Small intestine (tissue), 7 donors: ENCODE data around the gene GAB2. TPM values are rescaled to one million over a fixed set of nuclear protein-coding genes. Genes with fewer than 3 reads are reported as not detected.

Source experiments
- DNase-seq, 2 donors: peaks; one replicate each; pipeline versions ENCODE4 v3.0.0 to v3.0.0-alpha.2; 2013
- FAIRE-seq: peaks from 2 replicates; lab custom pipeline; 2012; peaks lifted over from hg19 to GRCh38; lab: Jason Lieb, UNC
- H3K27ac ChIP-seq, 3 donors: one replicate each; pipeline ENCODE4 v1.5.1; 2013; ENCODE audit warnings: low read length in 2 of 3, mild to moderate bottlenecking in 2 of 3, control low read depth in 1 of 3, inconsistent platforms in 1 of 3, low read depth in 1 of 3, moderate library complexity in 1 of 3
- H3K27me3 ChIP-seq, 3 donors: one replicate each; pipeline ENCODE4 v1.6.1; 2013; ENCODE audit warnings: low read length in 3 of 3, inconsistent platforms in 1 of 3; ENCODE audit not compliant: control insufficient read depth in 3 of 3, insufficient read depth in 3 of 3
- H3K36me3 ChIP-seq, 3 donors: one replicate each; pipeline ENCODE4 v1.6.1; 2013; ENCODE audit warnings: low read length in 3 of 3, inconsistent platforms in 1 of 3, low read depth in 1 of 3, mild to moderate bottlenecking in 1 of 3, moderate library complexity in 1 of 3; ENCODE audit not compliant: control insufficient read depth in 3 of 3, insufficient read depth in 2 of 3
- H3K4me1 ChIP-seq, 3 donors: one replicate each; pipeline ENCODE4 v1.6.1; 2013; ENCODE audit warnings: low read length in 2 of 3, inconsistent platforms in 1 of 3, low read depth in 1 of 3, mild to moderate bottlenecking in 1 of 3, moderate library complexity in 1 of 3; ENCODE audit not compliant: control insufficient read depth in 3 of 3, insufficient read depth in 2 of 3
- H3K4me3 ChIP-seq, 3 donors: one replicate each; pipeline ENCODE4 v1.5.1; 2013; ENCODE audit warnings: low read length in 3 of 3, control low read depth in 1 of 3, inconsistent platforms in 1 of 3, low read depth in 1 of 3, mild to moderate bottlenecking in 1 of 3, moderate library complexity in 1 of 3
- H3K9me3 ChIP-seq, 2 donors: one replicate each; pipeline ENCODE4 v1.6.1; 2013; ENCODE audit warnings: low read depth in 1 of 2, low read length in 1 of 2; ENCODE audit not compliant: control insufficient read depth in 2 of 2, insufficient read depth in 1 of 2
- WGBS, 3 donors: extraction: QIAGEN DNeasy Blood & Tissue Kit; methylation state at CpG; one replicate each; pipeline ENCODE4 v1.1.7; 2013; 5-methylcytosine and 5-hydroxymethylcytosine counted together
- polyA plus RNA-seq, 4 donors: library from polyadenylated mRNA; stranded (reverse) in 3 of 4; unstranded in 1 of 4; fragments of 200-250 nt in 3 of 4; fragments of 120-200 nt in 1 of 4; gene quantifications; one replicate each; pipeline versions ENCODE4 v1.2.1 to v1.2.3, GENCODE V29; 2013
- donor health status: healthy with polysubstance abuse.
- donor health status: control.
- donor health status: control.
- donor health status: Bipolar disorder and iron deficiency.
- donor health status: healthy.

GAB2 gene
- polyA plus RNA-seq, 4 donors: 6.8 to 13.6 (median 8.5) TPM

DNA sequence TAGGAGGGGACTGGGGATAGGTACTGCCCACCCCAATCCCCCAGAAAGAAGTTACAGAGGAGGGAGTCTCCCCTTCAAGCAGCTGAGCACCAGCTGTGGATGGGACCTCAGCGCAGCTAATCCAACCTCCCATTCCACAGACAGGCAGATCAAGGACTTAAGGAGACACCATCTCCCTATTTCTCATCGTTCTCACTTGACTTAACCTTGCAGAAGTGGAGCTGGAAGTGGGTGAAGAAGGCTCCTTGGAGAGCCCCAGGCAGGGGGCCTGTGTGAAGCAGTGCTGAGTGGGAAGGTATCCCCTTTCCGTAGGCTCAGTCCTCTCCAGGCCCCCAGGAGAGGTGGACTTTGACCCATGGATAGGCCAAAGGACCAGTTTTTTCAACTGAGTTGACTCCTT lies 201.6 kb downstream of the GAB2 start:
- H3K36me3 ChIP-seq: peaks cover 5 to 62% (median 16%) of the 10 kb centered on the region in 3 donors
- H3K9me3 ChIP-seq: no peaks in the 10 kb centered on the region
- 83 to 97% (median 87%) methylated on average over 3 of the region's 3 CpGs for WGBS, 3 donors
- H3K27ac ChIP-seq: no peak overlapping the region
- no peak for DNase-seq
- no peaks in the 10 kb centered on the region for H3K4me1 ChIP-seq
- H3K4me3 ChIP-seq: no peak overlapping the region
- no peak for FAIRE-seq
- H3K27me3 ChIP-seq: no peaks in the 10 kb centered on the region

DNA sequence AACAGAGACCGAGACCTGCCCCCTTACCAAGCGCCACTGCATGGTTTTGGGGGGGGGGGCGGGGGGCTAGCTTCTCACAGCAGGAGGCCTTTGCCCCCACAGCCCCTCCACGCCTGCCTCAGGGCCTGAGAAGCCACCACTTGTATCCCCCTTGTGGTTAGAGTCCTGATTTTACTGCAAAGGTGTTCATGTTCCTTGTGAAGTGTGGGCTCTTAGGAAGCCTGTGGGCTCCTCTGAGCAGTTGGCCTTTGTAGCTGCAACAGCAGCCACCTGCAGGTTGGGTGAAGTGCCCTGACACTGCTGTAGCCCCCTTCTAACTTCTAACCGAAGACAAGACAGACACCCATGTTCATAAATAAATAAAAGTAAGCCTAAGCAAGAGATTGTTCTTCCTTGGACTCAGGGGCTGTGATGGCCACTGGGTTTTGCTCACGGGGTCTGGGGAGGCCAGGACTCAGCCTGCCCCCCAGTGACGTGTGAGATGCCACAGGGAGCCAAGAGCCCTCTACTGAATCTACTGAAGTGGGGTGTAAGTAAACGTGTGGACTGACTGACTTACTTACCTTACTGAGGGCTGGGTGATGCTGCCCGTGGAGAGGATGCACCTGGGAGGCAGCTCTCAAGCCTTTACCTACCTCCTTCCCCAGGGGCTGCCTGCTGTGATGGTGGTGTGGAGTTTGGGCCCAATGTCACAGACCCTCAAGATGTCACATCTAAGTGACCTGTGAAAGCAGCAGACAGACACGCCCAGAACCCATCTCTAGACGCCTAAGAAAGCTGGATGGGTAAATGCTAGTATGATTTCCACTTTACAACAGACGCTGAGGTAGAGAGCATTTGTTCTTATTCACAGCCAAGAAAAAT lies 203.1 kb downstream of the GAB2 start:
- 85 to 87% (median 85%) methylated on average over 12 of the region's 12 CpGs for WGBS, 3 donors
- H3K36me3 ChIP-seq: peaks cover 5 to 57% (median 18%) of the 10 kb centered on the region in 3 donors
- H3K27me3 ChIP-seq: no peaks in the 10 kb centered on the region
- no peak for DNase-seq
- peaks cover 0 to 2% of the 10 kb centered on the region in 2 donors for H3K9me3 ChIP-seq
- H3K4me1 ChIP-seq: no peaks in the 10 kb centered on the region
- FAIRE-seq: no peak
- no peak overlapping the region for H3K4me3 ChIP-seq
- no peak overlapping the region for H3K27ac ChIP-seq

DNA sequence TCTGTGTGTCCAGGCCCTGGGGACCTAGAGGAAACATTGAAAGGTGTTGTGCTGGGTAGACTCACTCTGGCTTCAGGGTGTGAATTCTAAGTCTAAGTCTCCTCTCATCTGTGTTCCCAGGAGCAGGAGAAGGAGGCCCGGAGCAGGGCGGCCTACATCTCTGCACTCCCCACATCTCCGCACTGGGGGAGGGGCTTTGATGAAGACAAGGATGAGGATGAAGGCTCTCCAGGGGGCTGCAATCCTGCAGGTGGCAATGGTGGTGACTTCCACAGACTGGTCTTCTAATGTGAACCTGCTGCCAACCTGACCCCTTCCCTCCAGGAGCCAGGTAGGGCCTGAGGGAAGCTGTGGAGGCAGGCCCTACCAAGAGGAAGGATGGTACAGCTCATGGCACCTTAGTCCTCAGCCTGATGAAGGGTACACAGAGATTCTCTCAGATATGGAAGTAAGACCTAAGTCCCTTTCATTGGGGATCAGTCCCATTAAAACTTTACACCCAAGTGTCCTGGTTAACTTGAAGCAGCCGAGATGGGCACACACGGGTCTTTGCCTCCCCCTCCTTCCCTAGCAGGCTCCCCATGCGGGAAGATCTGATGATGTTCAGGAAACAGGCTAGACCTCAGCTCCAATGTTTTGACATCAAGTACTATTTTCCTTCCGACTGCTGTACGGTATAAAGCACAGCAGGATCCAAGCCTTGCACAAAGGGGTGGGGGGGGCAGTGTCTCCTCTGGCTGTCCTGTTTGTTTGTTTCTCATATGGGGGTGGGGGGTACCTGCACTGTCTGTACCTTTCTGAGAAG lies 203.9 kb downstream of the GAB2 start:
- H3K27ac ChIP-seq: no peak overlapping the region
- H3K36me3 ChIP-seq: peaks cover 5 to 57% (median 15%) of the 10 kb centered on the region in 3 donors
- FAIRE-seq (no peak), DNase-seq (no peak)
- H3K9me3 ChIP-seq: peaks cover 0 to 2% of the 10 kb centered on the region in 2 donors
- no peaks in the 10 kb centered on the region for H3K4me1 ChIP-seq
- H3K4me3 ChIP-seq: no peak overlapping the region
- no peaks in the 10 kb centered on the region for H3K27me3 ChIP-seq
- WGBS, 3 donors: 80 to 91% (median 85%) methylated on average over 8 of the region's 8 CpGs

DNA sequence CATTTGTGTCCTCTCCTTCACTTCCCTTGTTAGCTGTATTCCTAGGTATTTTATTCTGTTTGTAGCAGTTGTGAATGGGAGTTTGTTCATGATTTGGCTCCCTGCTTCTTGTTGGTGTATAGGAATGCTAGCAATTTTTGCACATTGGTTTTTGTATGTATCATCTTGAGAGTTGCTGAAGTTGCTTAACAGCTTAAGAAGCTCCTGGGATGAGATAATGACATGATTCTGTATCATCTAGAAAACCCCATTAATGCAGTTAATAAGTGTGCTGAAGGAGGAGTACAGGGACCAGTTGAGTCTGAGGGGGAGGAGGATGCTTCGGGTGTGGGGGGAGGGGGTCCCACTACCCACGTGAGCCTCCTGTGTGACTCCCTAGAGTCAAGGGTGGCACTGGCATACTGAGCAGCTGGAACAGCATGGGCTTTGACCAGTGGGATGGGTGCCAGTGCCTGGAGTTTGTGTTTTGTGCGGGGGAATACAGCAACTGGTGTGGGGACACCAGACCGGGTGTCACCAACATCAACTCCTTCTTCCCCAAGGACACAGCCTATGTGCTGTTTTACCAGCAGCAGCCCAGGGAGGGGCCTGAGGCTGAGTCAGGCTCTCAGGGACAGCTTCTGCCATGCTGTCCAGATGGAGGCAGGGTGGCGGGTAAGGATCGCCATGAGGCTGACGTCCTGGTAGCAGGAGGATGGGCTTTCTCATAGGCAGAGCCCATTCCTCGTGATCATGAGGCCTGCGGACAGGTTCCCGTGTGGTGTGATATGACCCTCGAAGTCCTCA lies 204.8 kb downstream of the GAB2 start:
- DNase-seq (no peak), FAIRE-seq (no peak)
- Histone ChIP-seq H3K4me3 (no peak overlapping the region), H3K9me3 (peaks cover 0 to 2% of the 10 kb centered on the region in 2 donors), H3K36me3 (peaks cover 5 to 51% (median 12%) of the 10 kb centered on the region in 3 donors), H3K27ac (no peak overlapping the region), H3K4me1 (no peaks in the 10 kb centered on the region), H3K27me3 (no peaks in the 10 kb centered on the region)
- WGBS, 3 donors: 80 to 88% (median 87%) methylated on average over 11 of the region's 11 CpGs

DNA sequence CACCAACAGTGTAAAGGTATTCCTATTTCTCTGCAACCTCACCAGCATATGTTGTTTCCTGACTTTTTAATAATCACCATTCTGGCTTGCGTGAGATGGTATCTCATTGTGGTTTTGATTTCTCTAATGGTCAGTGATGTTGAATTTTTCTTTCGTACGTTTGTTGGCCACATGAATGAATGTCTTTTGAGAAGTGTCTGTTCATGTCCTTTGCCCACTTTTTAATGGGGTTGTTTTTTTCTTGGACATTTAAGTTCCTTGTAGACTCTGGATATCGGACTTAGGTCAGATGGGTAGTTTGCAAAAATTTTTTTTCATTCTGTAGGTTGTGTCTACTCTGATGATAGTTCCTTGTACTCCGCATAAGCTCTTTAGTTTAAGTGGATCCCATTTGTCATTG lies 206.1 kb downstream of the GAB2 start:
- no peaks in the 10 kb centered on the region for H3K27me3 ChIP-seq
- DNase-seq: no peak
- peaks cover 0 to 2% of the 10 kb centered on the region in 2 donors for H3K9me3 ChIP-seq
- peaks cover 5 to 49% (median 9%) of the 10 kb centered on the region in 3 donors for H3K36me3 ChIP-seq
- no peaks in the 10 kb centered on the region for H3K4me1 ChIP-seq
- no peak for FAIRE-seq
- no peak overlapping the region for H3K4me3 ChIP-seq
- 89 to 95% (median 95%) methylated on average over 5 of the region's 5 CpGs for WGBS, 3 donors
- H3K27ac ChIP-seq: no peak overlapping the region

DNA sequence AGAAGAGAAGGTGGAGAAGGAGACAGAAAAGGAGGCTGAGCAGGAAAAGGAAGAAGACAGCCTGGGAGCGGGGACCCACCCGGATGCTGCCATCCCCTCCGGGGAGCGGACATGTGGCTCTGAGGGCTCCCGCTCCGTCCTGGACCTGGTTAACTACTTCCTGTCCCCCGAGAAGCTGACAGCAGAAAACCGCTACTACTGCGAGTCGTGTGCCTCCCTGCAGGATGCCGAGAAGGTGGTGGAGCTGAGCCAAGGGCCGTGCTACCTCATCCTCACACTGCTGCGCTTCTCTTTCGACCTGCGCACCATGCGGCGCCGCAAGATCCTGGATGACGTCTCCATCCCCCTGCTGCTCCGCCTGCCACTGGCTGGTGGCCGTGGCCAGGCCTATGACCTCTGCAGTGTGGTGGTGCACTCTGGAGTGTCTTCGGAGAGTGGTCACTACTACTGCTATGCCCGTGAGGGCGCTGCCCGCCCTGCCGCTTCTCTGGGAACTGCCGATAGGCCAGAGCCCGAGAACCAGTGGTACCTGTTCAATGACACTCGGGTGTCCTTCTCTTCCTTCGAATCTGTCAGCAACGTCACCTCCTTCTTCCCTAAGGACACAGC lies 207.5 kb downstream of the GAB2 start:
- FAIRE-seq (no peak), DNase-seq (no peak)
- 89 to 93% (median 91%) methylated on average over 30 to 31 of the region's 31 CpGs for WGBS, 3 donors

DNA sequence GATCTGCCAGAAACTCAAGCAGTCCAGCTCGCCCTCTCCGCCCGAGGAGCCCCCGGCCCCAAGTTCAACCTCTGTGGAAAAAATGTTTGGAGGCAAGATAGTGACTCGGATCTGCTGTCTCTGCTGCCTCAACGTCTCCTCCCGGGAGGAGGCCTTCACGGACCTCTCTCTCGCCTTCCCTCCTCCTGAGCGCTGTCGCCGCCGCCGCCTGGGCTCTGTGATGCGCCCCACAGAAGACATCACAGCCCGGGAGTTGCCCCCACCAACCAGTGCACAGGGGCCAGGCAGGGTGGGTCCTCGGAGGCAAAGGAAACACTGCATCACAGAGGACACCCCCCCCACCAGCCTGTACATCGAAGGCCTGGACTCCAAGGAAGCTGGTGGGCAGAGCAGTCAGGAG lies 208.1 kb downstream of the GAB2 start:
- H3K9me3 ChIP-seq: peaks cover 0 to 2% of the 10 kb centered on the region in 2 donors
- no peak overlapping the region for H3K27ac ChIP-seq
- FAIRE-seq: no peak
- H3K36me3 ChIP-seq: peaks cover 3 to 40% (median 3%) of the 10 kb centered on the region in 3 donors
- no peak overlapping the region for H3K4me3 ChIP-seq
- WGBS, 3 donors: 92 to 94% (median 93%) methylated on average over 18 of the region's 18 CpGs
- H3K27me3 ChIP-seq: no peaks in the 10 kb centered on the region
- no peak for DNase-seq
- no peaks in the 10 kb centered on the region for H3K4me1 ChIP-seq

More for the DNA sequence above, 207.5 kb downstream of the GAB2 start:
- H3K36me3 ChIP-seq: peaks cover 3 to 40% (median 6%) of the 10 kb centered on the region in 3 donors
- no peaks in the 10 kb centered on the region for H3K4me1 ChIP-seq
- no peak overlapping the region for H3K4me3 ChIP-seq
- H3K27ac ChIP-seq: no peak overlapping the region
- H3K9me3 ChIP-seq: peaks cover 0 to 2% of the 10 kb centered on the region in 2 donors
- no peaks in the 10 kb centered on the region for H3K27me3 ChIP-seq
